ENCODE measurements around the gene CAMTA1. TPM values are rescaled to one million over a fixed set of nuclear protein-coding genes. Genes with fewer than 3 reads are reported as not detected.

The CAMTA1 gene
- total RNA-seq, 1 donor = 71.6 TPM

DNA sequence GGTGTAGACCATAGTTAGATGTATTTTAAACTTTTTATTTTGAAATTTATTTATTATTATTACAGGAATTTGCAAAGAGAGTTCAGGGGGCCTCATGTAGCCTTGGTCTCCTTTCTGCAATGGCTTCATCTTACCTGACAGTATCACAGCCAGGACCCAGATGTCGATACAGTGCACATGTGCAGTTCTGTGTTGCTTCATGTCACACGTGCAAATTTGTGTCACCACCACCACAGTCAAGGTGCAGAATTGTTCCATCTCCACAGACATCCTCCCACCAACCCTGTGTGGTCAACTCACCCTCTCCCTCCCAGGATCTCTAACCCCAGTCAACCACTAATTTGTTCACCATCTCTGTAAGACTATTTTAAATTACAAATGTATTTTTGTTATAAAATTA, 184.5 kb downstream of the CAMTA1 start:
- H3K4me1 ChIP-seq (ENCODE audit: insufficient read depth, low read length) = peaks cover 5% of the 10 kb centered on the region
- H3K9me3 ChIP-seq (ENCODE audit: low read depth, low read length) = no peaks in the 10 kb centered on the region
- peaks cover 4% of the 10 kb centered on the region for H3K27me3 ChIP-seq (ENCODE audit: insufficient read depth, low read length)
- H3K4me3 ChIP-seq (ENCODE audit: low read length) = no peak overlapping the region

DNA sequence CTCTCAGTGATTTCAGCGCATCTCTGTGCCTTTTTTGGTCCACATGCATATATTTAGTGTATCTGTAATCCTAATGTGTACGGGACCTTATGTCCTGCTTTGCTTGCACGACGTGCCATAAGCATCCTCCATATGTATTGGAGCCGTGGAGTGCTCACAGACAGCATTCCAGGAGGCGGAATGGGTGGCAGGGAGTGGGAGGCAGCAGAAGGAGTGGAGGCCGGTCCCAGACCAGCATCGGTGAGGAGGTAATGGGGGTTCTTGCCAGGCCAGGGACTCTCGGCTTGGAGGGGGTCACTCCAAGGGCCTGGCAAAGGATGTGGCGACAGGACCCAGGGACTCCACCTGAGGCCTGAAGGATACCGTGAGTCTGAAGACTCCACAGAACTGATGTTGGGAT, 185.0 kb downstream of the CAMTA1 start:
- Histone ChIP-seq H3K4me1 (ENCODE audit: insufficient read depth, low read length) (peaks cover 5% of the 10 kb centered on the region), H3K27me3 (ENCODE audit: insufficient read depth, low read length) (peaks cover 4% of the 10 kb centered on the region), H3K9me3 (ENCODE audit: low read depth, low read length) (no peaks in the 10 kb centered on the region), H3K4me3 (ENCODE audit: low read length) (no peak overlapping the region)

DNA sequence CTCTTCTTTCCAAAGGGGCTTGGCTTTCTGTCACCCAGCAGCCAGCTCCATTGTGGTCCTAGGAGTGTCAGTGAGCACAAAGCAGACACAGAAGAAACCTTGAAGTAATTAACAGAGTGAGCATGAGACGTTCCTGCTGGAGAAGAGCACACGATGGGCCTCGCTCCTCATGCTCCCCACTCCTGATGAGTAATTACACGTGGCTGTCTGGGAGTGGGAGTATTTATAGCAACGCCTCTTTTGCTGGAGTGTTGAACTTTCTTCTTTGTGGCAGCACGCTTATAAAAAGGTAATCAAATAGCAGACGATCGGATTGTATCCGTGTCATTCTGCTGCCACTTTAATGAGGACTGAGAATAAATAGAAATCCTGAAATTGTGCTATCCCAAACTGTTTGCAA, 185.8 kb downstream of the CAMTA1 start:
- H3K4me3 ChIP-seq (ENCODE audit: low read length) = no peak overlapping the region
- no peaks in the 10 kb centered on the region for H3K9me3 ChIP-seq (ENCODE audit: low read depth, low read length)
- H3K27me3 ChIP-seq (ENCODE audit: insufficient read depth, low read length) = peaks cover 4% of the 10 kb centered on the region
- H3K4me1 ChIP-seq (ENCODE audit: insufficient read depth, low read length) = peaks cover 5% of the 10 kb centered on the region

GRCh38 chr1:6971699-6972098, 186.4 kb downstream of the CAMTA1 start:
- Histone ChIP-seq H3K9me3 (ENCODE audit: low read depth, low read length) (no peaks in the 10 kb centered on the region), H3K4me3 (ENCODE audit: low read length) (no peak overlapping the region), H3K4me1 (ENCODE audit: insufficient read depth, low read length) (peaks cover 5% of the 10 kb centered on the region), H3K27me3 (ENCODE audit: insufficient read depth, low read length) (peaks cover 4% of the 10 kb centered on the region)

GRCh38 chr1:6972399-6972798, 187.1 kb downstream of the CAMTA1 start:
- H3K27me3 ChIP-seq (ENCODE audit: insufficient read depth, low read length) = peaks cover 4% of the 10 kb centered on the region
- H3K4me1 ChIP-seq (ENCODE audit: insufficient read depth, low read length) = peaks cover 5% of the 10 kb centered on the region
- H3K9me3 ChIP-seq (ENCODE audit: low read depth, low read length) = no peaks in the 10 kb centered on the region
- H3K4me3 ChIP-seq (ENCODE audit: low read length) = no peak overlapping the region

DNA sequence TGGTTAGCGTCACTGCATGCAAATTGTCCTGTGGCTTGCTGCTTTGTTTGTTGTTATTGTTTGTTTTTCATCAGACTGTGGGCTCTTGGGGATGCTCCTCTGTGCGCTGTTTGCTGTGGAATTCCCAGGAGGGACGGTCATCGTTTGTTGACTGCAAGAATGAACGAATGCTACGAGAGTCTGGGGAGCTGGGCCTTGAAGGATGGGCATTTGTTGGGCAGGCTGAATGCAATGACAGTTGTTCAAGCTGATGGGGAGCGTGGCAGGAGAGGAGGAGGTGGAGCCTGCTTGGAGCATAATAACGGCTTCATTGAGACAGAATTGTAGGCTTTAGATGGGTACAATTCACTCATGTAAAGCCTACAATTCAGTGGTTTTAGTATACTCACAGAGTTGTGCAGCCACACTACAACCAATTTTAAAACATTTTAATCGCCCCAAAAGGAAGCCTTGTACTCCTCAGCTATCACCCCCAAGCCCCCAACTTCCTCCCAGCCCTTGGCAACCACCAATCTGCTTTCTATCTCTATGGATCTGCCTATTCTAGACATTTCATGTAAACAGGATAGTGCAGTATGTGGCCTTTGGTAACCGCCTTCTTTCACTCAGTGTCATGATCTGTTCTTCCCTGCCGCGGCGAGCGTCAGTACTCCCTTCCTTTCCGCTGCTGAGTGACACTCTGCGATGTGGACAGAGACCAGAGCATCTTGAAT, 190.2 kb downstream of the CAMTA1 start:
- Histone ChIP-seq H3K4me3 (ENCODE audit: low read length) (no peak overlapping the region), H3K27me3 (ENCODE audit: insufficient read depth, low read length) (no peaks in the 10 kb centered on the region), H3K9me3 (ENCODE audit: low read depth, low read length) (no peaks in the 10 kb centered on the region), H3K4me1 (ENCODE audit: insufficient read depth, low read length) (no peaks in the 10 kb centered on the region)

GRCh38 chr1:6976044-6976375, 190.8 kb downstream of the CAMTA1 start:
- Histone ChIP-seq H3K4me1 (ENCODE audit: insufficient read depth, low read length) (no peaks in the 10 kb centered on the region), H3K4me3 (ENCODE audit: low read length) (no peak overlapping the region), H3K9me3 (ENCODE audit: low read depth, low read length) (no peaks in the 10 kb centered on the region), H3K27me3 (ENCODE audit: insufficient read depth, low read length) (no peaks in the 10 kb centered on the region)

GRCh38 chr1:6979003-6979613, 193.9 kb downstream of the CAMTA1 start:
- Histone ChIP-seq H3K27me3 (ENCODE audit: insufficient read depth, low read length) (no peaks in the 10 kb centered on the region), H3K4me3 (ENCODE audit: low read length) (no peak overlapping the region), H3K9me3 (ENCODE audit: low read depth, low read length) (no peaks in the 10 kb centered on the region), H3K4me1 (ENCODE audit: insufficient read depth, low read length) (no peaks in the 10 kb centered on the region)

GRCh38 chr1:6981595-6981994, 196.3 kb downstream of the CAMTA1 start:
- Histone ChIP-seq H3K27me3 (ENCODE audit: insufficient read depth, low read length) (no peaks in the 10 kb centered on the region), H3K9me3 (ENCODE audit: low read depth, low read length) (no peaks in the 10 kb centered on the region), H3K4me3 (ENCODE audit: low read length) (no peak overlapping the region), H3K4me1 (ENCODE audit: insufficient read depth, low read length) (no peaks in the 10 kb centered on the region)

- Histone ChIP-seq H3K27me3 (ENCODE audit: insufficient read depth, low read length) (no peaks in the 10 kb centered on the region), H3K4me3 (ENCODE audit: low read length) (no peak overlapping the region), H3K4me1 (ENCODE audit: insufficient read depth, low read length) (no peaks in the 10 kb centered on the region), H3K9me3 (ENCODE audit: low read depth, low read length) (no peaks in the 10 kb centered on the region)
These were observed 197.2 kb downstream of the CAMTA1 start for GRCh38 chr1:6982443-6982842.

DNA sequence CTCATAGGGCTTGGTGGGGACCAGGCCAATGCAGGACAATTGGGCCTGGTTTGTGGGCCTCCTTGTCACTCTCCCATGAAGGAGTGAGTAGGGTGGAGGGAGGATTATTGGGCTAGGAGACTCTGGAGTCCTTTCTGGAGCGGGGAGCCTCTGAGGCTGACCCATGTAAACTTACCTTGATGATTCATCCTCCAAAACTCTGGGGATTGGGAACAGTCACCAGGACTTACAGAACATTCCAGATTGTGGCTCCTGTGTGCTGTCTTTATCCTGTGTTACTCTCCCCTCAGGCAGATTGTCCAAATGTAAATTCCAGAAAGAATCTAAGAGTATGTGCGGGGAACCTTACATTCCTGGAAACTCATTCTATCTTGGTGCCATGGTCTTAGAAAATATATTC, 197.6 kb downstream of the CAMTA1 start:
- no peak overlapping the region for H3K4me3 ChIP-seq (ENCODE audit: low read length)
- H3K4me1 ChIP-seq (ENCODE audit: insufficient read depth, low read length) = no peaks in the 10 kb centered on the region
- H3K27me3 ChIP-seq (ENCODE audit: insufficient read depth, low read length) = no peaks in the 10 kb centered on the region
- no peaks in the 10 kb centered on the region for H3K9me3 ChIP-seq (ENCODE audit: low read depth, low read length)

DNA sequence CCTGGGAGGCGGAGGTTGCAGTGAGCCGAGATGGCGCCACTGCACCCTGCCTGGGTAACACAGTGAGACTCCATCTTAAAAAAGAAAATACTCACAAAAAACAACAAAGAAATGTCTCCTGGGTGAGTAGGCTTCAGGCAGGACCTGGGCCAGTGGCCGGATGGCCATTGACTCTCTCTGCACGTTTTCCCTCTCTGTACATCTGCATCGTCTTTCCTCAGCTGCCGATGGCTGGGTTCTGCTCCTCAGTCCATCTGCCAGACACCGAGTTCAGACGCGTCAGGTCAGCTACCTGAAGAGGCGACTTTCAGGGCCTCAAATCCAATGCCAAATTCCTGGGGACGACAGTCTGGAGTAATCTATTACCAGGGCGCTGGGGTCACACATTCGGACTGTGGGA, 199.3 kb downstream of the CAMTA1 start:
- Histone ChIP-seq H3K4me3 (ENCODE audit: low read length) (no peak overlapping the region), H3K4me1 (ENCODE audit: insufficient read depth, low read length) (no peaks in the 10 kb centered on the region), H3K9me3 (ENCODE audit: low read depth, low read length) (no peaks in the 10 kb centered on the region), H3K27me3 (ENCODE audit: insufficient read depth, low read length) (no peaks in the 10 kb centered on the region)

- H3K27me3 ChIP-seq (ENCODE audit: insufficient read depth, low read length) = no peaks in the 10 kb centered on the region
- H3K4me1 ChIP-seq (ENCODE audit: insufficient read depth, low read length) = no peaks in the 10 kb centered on the region
- H3K4me3 ChIP-seq (ENCODE audit: low read length) = no peak overlapping the region
- H3K9me3 ChIP-seq (ENCODE audit: low read depth, low read length) = no peaks in the 10 kb centered on the region
These were observed 199.7 kb downstream of the CAMTA1 start for GRCh38 chr1:6984986-6985385.

DNA sequence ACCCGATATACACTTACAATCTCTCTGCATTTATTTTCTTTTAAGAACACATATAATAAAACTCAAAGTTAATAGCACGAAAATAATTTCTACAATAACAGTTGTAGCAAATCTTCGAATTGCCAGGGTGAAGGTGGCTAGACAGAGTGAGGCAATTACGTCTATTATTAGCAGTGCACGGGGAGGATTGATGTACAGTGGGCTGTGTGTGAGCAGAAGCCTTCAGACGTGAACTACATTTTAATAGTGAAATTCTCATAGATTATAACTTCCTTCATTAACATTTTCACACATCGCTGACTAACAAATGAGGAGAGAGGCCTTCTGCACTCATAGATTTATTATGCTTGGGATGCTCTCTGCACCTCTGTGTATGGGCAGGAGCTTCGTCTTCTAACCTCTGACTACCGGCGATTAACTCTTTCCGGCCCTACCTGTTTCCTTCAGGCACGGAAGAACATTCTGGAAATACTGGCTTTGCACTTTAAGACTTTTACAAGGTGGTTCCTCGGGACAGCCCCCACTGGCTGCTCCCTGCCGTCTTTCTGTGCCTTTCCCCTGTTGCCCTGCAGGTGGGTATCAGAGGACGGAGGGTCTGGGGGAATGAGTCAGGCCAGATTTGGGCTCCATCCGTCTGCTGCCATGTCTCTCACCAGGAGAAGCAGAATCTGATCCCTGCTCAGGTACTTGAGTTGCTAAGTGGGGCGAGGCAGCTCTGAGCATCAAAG, 200.5 kb downstream of the CAMTA1 start:
- Histone ChIP-seq H3K4me1 (ENCODE audit: insufficient read depth, low read length) (no peaks in the 10 kb centered on the region), H3K4me3 (ENCODE audit: low read length) (no peak overlapping the region), H3K27me3 (ENCODE audit: insufficient read depth, low read length) (no peaks in the 10 kb centered on the region), H3K9me3 (ENCODE audit: low read depth, low read length) (no peaks in the 10 kb centered on the region)

- H3K4me1 ChIP-seq (ENCODE audit: insufficient read depth, low read length) = no peaks in the 10 kb centered on the region
- H3K9me3 ChIP-seq (ENCODE audit: low read depth, low read length) = no peaks in the 10 kb centered on the region
- H3K27me3 ChIP-seq (ENCODE audit: insufficient read depth, low read length) = no peaks in the 10 kb centered on the region
- H3K4me3 ChIP-seq (ENCODE audit: low read length) = no peak overlapping the region
These were observed 201.0 kb downstream of the CAMTA1 start for GRCh38 chr1:6986281-6986680.

GRCh38 chr1:6987940-6988339, 202.7 kb downstream of the CAMTA1 start:
- Histone ChIP-seq H3K4me1 (ENCODE audit: insufficient read depth, low read length) (no peaks in the 10 kb centered on the region), H3K27me3 (ENCODE audit: insufficient read depth, low read length) (no peaks in the 10 kb centered on the region), H3K9me3 (ENCODE audit: low read depth, low read length) (no peaks in the 10 kb centered on the region), H3K4me3 (ENCODE audit: low read length) (no peak overlapping the region)
